Neural cell (in vitro differentiated cells): ENCODE results near the gene PTGER3.

Source experiments
- CTCF ChIP-seq: fragments of 450-650 bp; IDR thresholded peaks from 2 replicates; pipeline ENCODE4 v1.5.1; 2014; ENCODE audit warnings: antibody characterized with exemption, mild to moderate bottlenecking, moderate library complexity; ENCODE audit not compliant: poor library complexity, severe bottlenecking
- EZH2 ChIP-seq: fragments of 200-600, 300-800 bp; shearing (Covaris generic), sonication (generic); IDR thresholded peaks from 2 replicates; pipeline ENCODE4 v1.6.1; 2014; ENCODE audit warnings: antibody characterized with exemption, low read length, borderline replicate concordance, mild to moderate bottlenecking; ENCODE audit not compliant: insufficient read depth, poor library complexity, severe bottlenecking

GRCh38 chr1:70990469-70991253 lies 57.0 kb downstream of the PTGER3 start:
- TF ChIP-seq EZH2 (no peak), CTCF (no peak)
